EL (cell line): ENCODE results near the gene TRUB1.
A peak's percentile ranks its signal among the peaks of the same experiment; 100 is the strongest.
"Not testable (repeated sequence)": the region's sequence is repeated elsewhere in the genome, so short reads cannot be mapped to it uniquely, and the experiment has no call there.

ENCODE experiments used
- DNase-seq: peaks from one replicate; pipeline ENCODE4 v3.0.0-alpha.2; 2016

Gene TRUB1

GRCh38 chr10:114937962-114938855 is at the start of gene TRUB1:
TRUB1 (plus strand) TSS chr10:114938195; CDS start chr10:114938254, 59 bp downstream.
- DNase-seq: peak; percentile 94

DNA sequence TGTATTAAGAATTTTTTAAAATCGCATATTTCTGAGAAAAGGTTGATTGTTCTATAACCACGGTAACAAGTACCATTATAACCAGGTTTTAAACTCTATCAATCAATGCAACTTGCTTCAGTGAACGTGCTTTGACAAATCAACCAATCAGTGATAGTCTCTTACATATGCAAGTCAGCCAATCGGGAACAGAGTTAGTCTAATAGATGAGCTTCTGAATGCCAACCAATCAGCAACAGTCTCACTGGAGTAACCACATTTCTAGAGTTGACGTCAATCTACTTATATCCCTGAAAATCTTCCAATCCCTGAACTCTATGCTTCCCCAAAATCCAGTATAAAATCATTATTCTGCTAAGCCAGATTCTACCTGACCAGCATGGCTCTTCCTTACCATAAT is 44.7 kb upstream of the TRUB1 start:
- no peak for DNase-seq

- DNase-seq: no peak
These were observed 43.1 kb upstream of the TRUB1 start for GRCh38 chr10:114894911-114895310.

- not testable (repeated sequence) for DNase-seq
These were observed 41.0 kb upstream of the TRUB1 start for GRCh38 chr10:114897011-114897410.

GRCh38 chr10:114897593-114897992 is 40.4 kb upstream of the TRUB1 start:
- DNase-seq: no peak

GRCh38 chr10:114899982-114900381 is 38.0 kb upstream of the TRUB1 start:
- DNase-seq: no peak

- DNase-seq: no peak
These were observed 37.3 kb upstream of the TRUB1 start for GRCh38 chr10:114900658-114901057.

GRCh38 chr10:114902151-114902550 is 35.8 kb upstream of the TRUB1 start:
- peak; percentile 49 for DNase-seq

DNA sequence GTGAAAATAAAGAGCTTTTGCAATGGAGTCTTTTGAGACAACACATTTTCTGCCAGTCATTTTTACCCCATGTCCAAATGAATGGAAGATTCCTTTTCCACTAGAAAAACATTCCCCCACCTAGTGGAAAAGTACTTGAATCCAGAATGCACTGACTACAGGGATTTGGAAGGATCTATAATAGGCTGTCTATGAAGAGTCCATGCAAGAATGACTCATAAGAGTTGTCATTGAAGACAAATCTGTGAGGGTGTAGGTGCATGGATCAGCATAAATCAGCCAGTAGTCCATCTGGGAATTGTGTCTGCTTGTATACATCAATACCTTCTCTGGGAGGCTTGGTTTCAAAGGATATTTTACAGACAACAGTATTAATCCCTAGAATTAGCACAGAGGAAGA is 32.5 kb upstream of the TRUB1 start:
- peak; percentile 52 for DNase-seq

DNA sequence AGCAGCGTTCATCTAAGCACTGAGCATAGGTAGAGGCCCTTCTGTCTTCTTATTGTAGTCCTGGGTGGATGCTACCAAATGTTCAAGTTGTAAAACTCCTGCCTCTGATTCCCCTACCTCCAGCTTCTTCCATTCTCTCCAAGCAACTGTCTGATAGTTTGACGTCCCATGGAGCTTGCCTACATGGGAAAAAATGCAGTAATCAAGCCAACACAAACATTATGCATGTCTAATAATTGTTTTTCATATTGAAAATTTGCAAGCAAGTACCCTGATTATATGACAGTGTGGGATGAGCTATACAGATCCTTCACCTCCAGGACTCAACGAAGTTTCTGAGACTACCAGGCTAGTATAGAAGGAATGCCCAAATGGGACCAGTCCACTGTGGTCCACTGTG is 31.0 kb upstream of the TRUB1 start:
- DNase-seq: no peak

- no peak for DNase-seq
These were observed 29.1 kb upstream of the TRUB1 start for GRCh38 chr10:114908896-114909295.

DNA sequence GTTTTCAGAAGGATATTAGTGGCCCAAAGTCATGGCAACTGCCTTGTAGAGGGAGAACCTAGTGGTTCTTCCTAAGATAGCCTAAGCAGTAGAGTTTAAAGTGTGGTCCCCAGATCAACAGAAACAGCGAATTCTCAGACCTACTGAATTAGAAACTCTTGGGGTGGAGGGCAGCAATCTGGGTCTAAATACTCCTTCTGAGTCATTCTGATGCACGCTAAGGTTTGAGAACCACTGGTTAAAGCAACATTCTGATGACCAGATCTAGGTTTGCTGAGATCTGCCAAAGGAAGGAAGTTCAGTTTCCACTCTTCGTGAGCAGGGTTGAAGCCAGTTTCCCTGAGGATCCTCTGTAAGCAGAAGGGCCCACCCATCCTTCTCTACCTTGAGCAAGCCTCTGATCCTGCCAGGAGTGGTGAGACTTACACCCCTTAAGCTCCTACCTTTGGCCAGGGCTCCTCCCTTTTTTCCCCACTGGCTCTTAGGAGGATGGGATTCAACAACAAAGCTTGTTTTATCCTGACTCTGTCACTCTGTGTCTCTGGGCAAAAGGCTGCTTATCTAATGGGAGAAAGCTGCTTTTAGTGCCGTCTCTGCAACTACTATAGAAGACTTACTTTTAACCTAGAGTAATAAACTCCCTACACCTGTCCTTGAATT is 26.8 kb upstream of the TRUB1 start:
- no peak for DNase-seq

DNA sequence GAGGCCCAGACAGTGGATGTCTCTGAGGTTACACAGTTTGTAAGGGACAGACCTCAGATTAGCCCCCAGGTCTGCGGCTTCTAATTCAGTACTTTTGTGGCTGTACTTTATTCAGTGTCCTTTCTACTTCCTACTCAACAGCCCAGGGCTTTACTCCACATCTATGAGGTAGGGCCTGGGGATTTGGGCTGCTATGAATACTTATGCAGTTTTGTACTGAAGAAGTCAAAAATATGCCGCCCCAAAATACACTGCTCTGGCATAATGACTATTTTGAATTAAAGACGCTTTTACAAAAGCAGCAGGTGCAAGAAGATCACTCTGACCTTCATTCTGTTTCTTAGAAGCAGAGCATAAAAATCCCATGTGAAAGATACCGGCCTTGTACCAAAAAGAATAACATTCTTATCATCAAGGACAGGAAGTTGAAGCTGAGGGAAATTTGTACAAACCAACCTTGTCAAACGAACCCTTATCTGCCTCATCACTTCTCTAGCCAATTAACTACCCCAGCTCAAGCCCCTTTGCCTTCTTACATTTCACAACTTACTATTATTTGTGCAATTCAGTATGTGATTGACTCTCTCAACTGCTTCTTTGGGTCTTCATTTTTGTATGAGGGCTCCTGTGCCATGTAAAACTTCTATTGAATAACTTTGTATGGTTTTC is 26.1 kb upstream of the TRUB1 start:
- DNase-seq: no peak

- no peak for DNase-seq
These were observed 25.5 kb upstream of the TRUB1 start for GRCh38 chr10:114912470-114912859.

- DNase-seq: no peak
These were observed 23.4 kb upstream of the TRUB1 start for GRCh38 chr10:114914560-114914959.

- no peak for DNase-seq
These were observed 22.7 kb upstream of the TRUB1 start for GRCh38 chr10:114915294-114915693.

DNA sequence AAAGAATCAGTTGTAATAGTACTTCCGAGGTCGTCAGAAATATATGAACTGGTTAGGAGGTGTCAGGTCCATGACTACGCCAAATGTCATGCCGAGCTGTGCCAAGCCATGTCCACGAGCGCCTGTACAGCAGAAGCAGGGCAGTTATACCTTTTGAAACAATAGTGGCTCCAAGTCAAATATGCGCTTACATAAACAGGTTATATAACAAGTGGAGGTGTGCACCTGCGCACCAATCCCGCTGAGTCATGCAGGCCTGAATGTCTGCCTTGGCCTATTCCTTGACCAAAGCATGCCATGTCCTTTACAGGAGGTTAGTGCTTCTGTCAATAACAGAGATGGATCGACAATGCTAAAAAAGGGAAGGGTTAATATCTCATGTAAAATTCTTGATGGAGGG is 21.3 kb upstream of the TRUB1 start:
- DNase-seq: no peak

GRCh38 chr10:114917459-114917858 is 20.5 kb upstream of the TRUB1 start:
- DNase-seq: no peak

DNA sequence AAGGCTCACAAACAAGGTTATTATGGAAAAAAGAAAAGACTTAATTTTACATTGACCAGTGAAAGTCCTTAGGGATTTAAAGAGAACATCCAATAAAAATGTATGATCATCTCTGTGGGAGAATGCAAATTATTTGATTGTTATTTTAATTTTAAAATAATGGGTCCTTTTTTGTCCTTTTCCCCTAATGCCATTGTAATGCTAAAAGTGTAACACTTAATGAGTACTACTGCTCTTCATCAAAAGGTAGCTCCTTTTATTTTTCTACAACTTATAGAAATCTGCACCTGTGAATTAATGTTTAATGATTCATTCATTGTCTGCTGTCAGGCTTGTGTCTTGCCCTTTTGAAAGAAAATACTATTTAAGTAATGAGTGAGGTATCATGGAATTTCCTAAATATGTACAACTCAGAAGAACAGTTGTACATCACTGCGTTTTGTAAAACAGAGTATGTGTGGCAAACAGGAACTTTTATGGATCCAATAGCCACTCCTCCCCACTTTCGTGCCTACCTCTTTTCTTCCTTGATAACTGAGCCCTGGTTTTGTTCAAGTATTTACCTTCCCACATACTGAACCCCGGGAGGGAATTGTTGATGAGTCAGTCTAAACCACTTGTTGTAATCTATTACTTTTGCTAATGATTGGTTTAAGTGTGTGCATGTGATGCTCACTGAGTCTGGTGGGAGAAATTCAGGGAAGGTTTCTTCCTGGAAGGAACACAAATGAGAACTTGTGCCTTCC is 19.9 kb upstream of the TRUB1 start:
- peak; percentile 52 for DNase-seq

DNA sequence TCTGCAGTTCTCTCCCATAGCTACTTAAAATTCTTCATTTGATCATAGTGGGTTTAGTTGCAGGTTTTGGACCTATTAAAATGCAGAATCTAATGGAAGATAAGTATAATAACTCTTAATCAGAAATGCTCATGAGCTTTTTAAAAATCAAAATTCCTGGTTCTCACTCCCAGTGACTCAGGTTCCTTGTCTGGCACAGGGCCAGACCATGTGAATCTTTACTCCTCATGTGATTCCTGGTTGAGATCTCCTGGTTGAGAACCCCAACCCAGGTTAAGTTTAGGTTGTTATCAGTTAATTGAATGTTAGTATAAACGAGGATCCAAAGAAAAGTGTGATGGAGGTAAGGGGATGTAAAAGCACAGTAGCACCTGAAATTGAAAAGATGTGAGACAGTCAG is 17.5 kb upstream of the TRUB1 start:
- no peak for DNase-seq

- no peak for DNase-seq
These were observed 16.0 kb upstream of the TRUB1 start for GRCh38 chr10:114922003-114922402.

- no peak for DNase-seq
These were observed 14.4 kb upstream of the TRUB1 start for GRCh38 chr10:114923551-114923950.
